ENCODE data around the gene STK38.

STK38 gene

GRCh38 chr6:36560822-36561221 is 13.5 kb upstream of the STK38 start:
- no peaks in the 10 kb centered on the region for H3K4me1 ChIP-seq (ENCODE audit: control insufficient read depth, insufficient read depth, low read length)
- H3K9me3 ChIP-seq (ENCODE audit: control insufficient read depth, insufficient read depth, low read length): no peaks in the 10 kb centered on the region
- H3K4me3 ChIP-seq (ENCODE audit: low read depth, low read length): no peak overlapping the region
- H3K36me3 ChIP-seq (ENCODE audit: control insufficient read depth, insufficient read depth, low read length): no peaks in the 10 kb centered on the region
- no peak overlapping the region for H3K9ac ChIP-seq (ENCODE audit: low read depth, low read length)
- no peaks in the 10 kb centered on the region for H3K27me3 ChIP-seq (ENCODE audit: control insufficient read depth, insufficient read depth, low read length)

GRCh38 chr6:36559011-36559793 is 11.9 kb upstream of the STK38 start:
- Histone ChIP-seq H3K27me3 (ENCODE audit: control insufficient read depth, insufficient read depth, low read length) (no peaks in the 10 kb centered on the region), H3K9ac (ENCODE audit: low read depth, low read length) (no peak overlapping the region), H3K4me1 (ENCODE audit: control insufficient read depth, insufficient read depth, low read length) (no peaks in the 10 kb centered on the region), H3K9me3 (ENCODE audit: control insufficient read depth, insufficient read depth, low read length) (no peaks in the 10 kb centered on the region), H3K4me3 (ENCODE audit: low read depth, low read length) (no peak overlapping the region), H3K36me3 (ENCODE audit: control insufficient read depth, insufficient read depth, low read length) (no peaks in the 10 kb centered on the region)

GRCh38 chr6:36556281-36556680 is 9.0 kb upstream of the STK38 start:
- Histone ChIP-seq H3K9me3 (ENCODE audit: control insufficient read depth, insufficient read depth, low read length) (no peaks in the 10 kb centered on the region), H3K9ac (ENCODE audit: low read depth, low read length) (no peak overlapping the region), H3K4me3 (ENCODE audit: low read depth, low read length) (no peak overlapping the region), H3K27me3 (ENCODE audit: control insufficient read depth, insufficient read depth, low read length) (no peaks in the 10 kb centered on the region), H3K36me3 (ENCODE audit: control insufficient read depth, insufficient read depth, low read length) (no peaks in the 10 kb centered on the region), H3K4me1 (ENCODE audit: control insufficient read depth, insufficient read depth, low read length) (no peaks in the 10 kb centered on the region)

- H3K9ac ChIP-seq (ENCODE audit: low read depth, low read length): no peak overlapping the region
- H3K4me1 ChIP-seq (ENCODE audit: control insufficient read depth, insufficient read depth, low read length): no peaks in the 10 kb centered on the region
- no peaks in the 10 kb centered on the region for H3K9me3 ChIP-seq (ENCODE audit: control insufficient read depth, insufficient read depth, low read length)
- H3K36me3 ChIP-seq (ENCODE audit: control insufficient read depth, insufficient read depth, low read length): no peaks in the 10 kb centered on the region
- no peak overlapping the region for H3K4me3 ChIP-seq (ENCODE audit: low read depth, low read length)
- H3K27me3 ChIP-seq (ENCODE audit: control insufficient read depth, insufficient read depth, low read length): no peaks in the 10 kb centered on the region
These were observed 8.5 kb upstream of the STK38 start for GRCh38 chr6:36555750-36556252.

- Histone ChIP-seq H3K9ac (ENCODE audit: low read depth, low read length) (no peak overlapping the region), H3K36me3 (ENCODE audit: control insufficient read depth, insufficient read depth, low read length) (no peaks in the 10 kb centered on the region), H3K4me1 (ENCODE audit: control insufficient read depth, insufficient read depth, low read length) (peaks cover 3% of the 10 kb centered on the region), H3K9me3 (ENCODE audit: control insufficient read depth, insufficient read depth, low read length) (no peaks in the 10 kb centered on the region), H3K27me3 (ENCODE audit: control insufficient read depth, insufficient read depth, low read length) (no peaks in the 10 kb centered on the region), H3K4me3 (ENCODE audit: low read depth, low read length) (no peak overlapping the region)
These were observed 3.3 kb upstream of the STK38 start for GRCh38 chr6:36550473-36551000.

- Histone ChIP-seq H3K27me3 (ENCODE audit: control insufficient read depth, insufficient read depth, low read length) (no peaks in the 10 kb centered on the region), H3K9ac (ENCODE audit: low read depth, low read length) (no peak overlapping the region), H3K9me3 (ENCODE audit: control insufficient read depth, insufficient read depth, low read length) (no peaks in the 10 kb centered on the region), H3K4me3 (ENCODE audit: low read depth, low read length) (no peak overlapping the region), H3K4me1 (ENCODE audit: control insufficient read depth, insufficient read depth, low read length) (peaks cover 3% of the 10 kb centered on the region), H3K36me3 (ENCODE audit: control insufficient read depth, insufficient read depth, low read length) (no peaks in the 10 kb centered on the region)
These were observed 1.1 kb upstream of the STK38 start for GRCh38 chr6:36548401-36548743.

- Histone ChIP-seq H3K4me3 (ENCODE audit: low read depth, low read length) (peak overlapping the region; percentile 42), H3K36me3 (ENCODE audit: control insufficient read depth, insufficient read depth, low read length) (no peaks in the 10 kb centered on the region), H3K4me1 (ENCODE audit: control insufficient read depth, insufficient read depth, low read length) (peaks cover 3% of the 10 kb centered on the region), H3K27me3 (ENCODE audit: control insufficient read depth, insufficient read depth, low read length) (no peaks in the 10 kb centered on the region), H3K9ac (ENCODE audit: low read depth, low read length) (no peak overlapping the region), H3K9me3 (ENCODE audit: control insufficient read depth, insufficient read depth, low read length) (no peaks in the 10 kb centered on the region)
These were observed 544 bp upstream of the STK38 start for GRCh38 chr6:36547646-36548400.

GRCh38 chr6:36546308-36546919 is 865 bp downstream of the STK38 start:
- H3K9ac ChIP-seq (ENCODE audit: low read depth, low read length): peak overlapping the region; percentile 93
- no peaks in the 10 kb centered on the region for H3K36me3 ChIP-seq (ENCODE audit: control insufficient read depth, insufficient read depth, low read length)
- peak overlapping the region; percentile 95 for H3K4me3 ChIP-seq (ENCODE audit: low read depth, low read length)
- peaks cover 3% of the 10 kb centered on the region for H3K4me1 ChIP-seq (ENCODE audit: control insufficient read depth, insufficient read depth, low read length)
- H3K9me3 ChIP-seq (ENCODE audit: control insufficient read depth, insufficient read depth, low read length): no peaks in the 10 kb centered on the region
- no peaks in the 10 kb centered on the region for H3K27me3 ChIP-seq (ENCODE audit: control insufficient read depth, insufficient read depth, low read length)

GRCh38 chr6:36545767-36546307 is 1.4 kb downstream of the STK38 start:
- H3K9me3 ChIP-seq (ENCODE audit: control insufficient read depth, insufficient read depth, low read length): no peaks in the 10 kb centered on the region
- peaks cover 3% of the 10 kb centered on the region for H3K4me1 ChIP-seq (ENCODE audit: control insufficient read depth, insufficient read depth, low read length)
- H3K4me3 ChIP-seq (ENCODE audit: low read depth, low read length): peak overlapping the region; percentile 95
- no peak overlapping the region for H3K9ac ChIP-seq (ENCODE audit: low read depth, low read length)
- H3K27me3 ChIP-seq (ENCODE audit: control insufficient read depth, insufficient read depth, low read length): no peaks in the 10 kb centered on the region
- H3K36me3 ChIP-seq (ENCODE audit: control insufficient read depth, insufficient read depth, low read length): no peaks in the 10 kb centered on the region

- Histone ChIP-seq H3K9ac (ENCODE audit: low read depth, low read length) (no peak overlapping the region), H3K9me3 (ENCODE audit: control insufficient read depth, insufficient read depth, low read length) (no peaks in the 10 kb centered on the region), H3K4me3 (ENCODE audit: low read depth, low read length) (no peak overlapping the region), H3K36me3 (ENCODE audit: control insufficient read depth, insufficient read depth, low read length) (peaks cover 5% of the 10 kb centered on the region), H3K27me3 (ENCODE audit: control insufficient read depth, insufficient read depth, low read length) (no peaks in the 10 kb centered on the region), H3K4me1 (ENCODE audit: control insufficient read depth, insufficient read depth, low read length) (peaks cover 3% of the 10 kb centered on the region)
These were observed 3.1 kb downstream of the STK38 start for GRCh38 chr6:36544228-36544627.

GRCh38 chr6:36542041-36542440 is 5.2 kb downstream of the STK38 start:
- peaks cover 5% of the 10 kb centered on the region for H3K36me3 ChIP-seq (ENCODE audit: control insufficient read depth, insufficient read depth, low read length)
- H3K4me1 ChIP-seq (ENCODE audit: control insufficient read depth, insufficient read depth, low read length): peaks cover 3% of the 10 kb centered on the region
- H3K9me3 ChIP-seq (ENCODE audit: control insufficient read depth, insufficient read depth, low read length): no peaks in the 10 kb centered on the region

More at GRCh38 chr6:36542041-36542440, 5.2 kb downstream of the STK38 start:
- no peaks in the 10 kb centered on the region for H3K27me3 ChIP-seq (ENCODE audit: control insufficient read depth, insufficient read depth, low read length)
- H3K4me3 ChIP-seq (ENCODE audit: low read depth, low read length): no peak overlapping the region
- no peak overlapping the region for H3K9ac ChIP-seq (ENCODE audit: low read depth, low read length)

Data from iPS-15b (cell line).